SU-DHL-6 (cell line): Measurements from ENCODE around the gene NAGPA.
A peak's percentile ranks its signal among the peaks of the same experiment; 100 is the strongest.

Experiments
- H2AFZ ChIP-seq: fragments of 200-600 bp; sonication (generic); 2 replicates; pipeline ENCODE4 v1.6.1; 2014; ENCODE audit warnings: low read depth, mild to moderate bottlenecking, moderate library complexity, mixed read lengths, antibody characterized with exemption, low read length; ENCODE audit not compliant: severe bottlenecking
- H3F3A ChIP-seq: fragments of 200-600 bp; shearing (Covaris generic); 2 replicates; pipeline ENCODE4 v1.6.0; 2016; ENCODE audit warnings: antibody characterized with exemption, mild to moderate bottlenecking; ENCODE audit not compliant: insufficient read depth
- H3K27ac ChIP-seq: fragments of 200-600 bp; sonication (generic); 2 replicates; pipeline ENCODE4 v1.5.1; 2016; ENCODE audit warnings: low read depth, mild to moderate bottlenecking, low read length, moderate library complexity, mixed read lengths
- H3K27me3 ChIP-seq: fragments of 200-600 bp; sonication (generic), shearing (Covaris generic); 2 replicates; pipeline ENCODE4 v1.6.0; 2014; ENCODE audit warnings: mild to moderate bottlenecking, low read length
- H3K36me3 ChIP-seq: fragments of 200-600 bp; sonication (generic); 2 replicates; pipeline ENCODE4 v1.6.1; 2014; ENCODE audit warnings: mild to moderate bottlenecking, low read length, mixed read lengths
- H3K4me2 ChIP-seq: fragments of 300-600, 200-600 bp; shearing (Covaris generic), sonication (generic); 2 replicates; pipeline ENCODE4 v1.6.0; 2014; ENCODE audit warnings: low read length, low read depth, mild to moderate bottlenecking; ENCODE audit not compliant: poor library complexity, severe bottlenecking
- H3K4me3 ChIP-seq: fragments of 200-600 bp; sonication (generic); 2 replicates; pipeline ENCODE4 v1.5.1; 2014; ENCODE audit warnings: antibody characterized with exemption, low read length, mild to moderate bottlenecking, mixed read lengths; ENCODE audit not compliant: insufficient read depth, poor library complexity, severe bottlenecking
- H3K79me2 ChIP-seq: fragments of 200-600 bp; sonication (generic); 2 replicates; pipeline ENCODE4 v1.6.1; 2014; ENCODE audit warnings: mild to moderate bottlenecking, low read length, moderate library complexity; ENCODE audit not compliant: insufficient read depth
- H3K9ac ChIP-seq: fragments of 200-600 bp; sonication (generic); 2 replicates; pipeline ENCODE4 v1.7.0; 2014; ENCODE audit warnings: mild to moderate bottlenecking, low read length
- H3K9me2 ChIP-seq: fragments of 200-600 bp; sonication (generic); replicated peaks from 2 replicates; pipeline ENCODE4 v1.6.1; 2014; ENCODE audit warnings: low read length; ENCODE audit not compliant: insufficient read depth
- H3K9me3 ChIP-seq: fragments of 200-600 bp; sonication (generic); 2 replicates; pipeline ENCODE4 v1.6.1; 2014; ENCODE audit warnings: low read length, mixed read lengths; ENCODE audit not compliant: insufficient read depth
- H4K20me1 ChIP-seq: fragments of 200-600 bp; sonication (generic); 2 replicates; pipeline ENCODE4 v1.6.1; 2014; ENCODE audit warnings: low read depth, mild to moderate bottlenecking, antibody characterized with exemption, low read length, moderate library complexity, mixed read lengths
- EZH2phosphoT487 ChIP-seq: fragments of 200-600 bp; sonication (generic), shearing (Covaris generic); conservative IDR thresholded peaks from 2 replicates; pipeline ENCODE4 v1.6.1; 2018; ENCODE audit warnings: mild to moderate bottlenecking, antibody characterized with exemption, low read length, moderate library complexity, mixed read lengths
- TF ChIP-seq, protein P1 (sequence below): fragments of 200-600 bp; sonication (generic); IDR thresholded peaks from one replicate; pipeline ENCODE4 v1.5.1; 2017; ENCODE audit warnings: antibody characterized with exemption, mild to moderate bottlenecking, low read length, moderate library complexity; ENCODE audit not compliant: insufficient read depth, poor library complexity, severe bottlenecking

Gene NAGPA

GRCh38 chr16:5070431-5071186, 36.9 kb upstream of the NAGPA start:
- H3K4me2 ChIP-seq: no peak overlapping the region
- no peak overlapping the region for H3K4me3 ChIP-seq

GRCh38 chr16:5069854-5070253, 36.1 kb upstream of the NAGPA start:
- Histone ChIP-seq H3K36me3 (no peaks in the 10 kb centered on the region; the same call in 1 of the 2 replicates), H3K4me3 (no peak overlapping the region), H3K27ac (no peak overlapping the region), H3K79me2 (peaks cover 19% of the 10 kb centered on the region; the same call in 1 of the 2 replicates), H3K9me3 (no peaks in the 10 kb centered on the region), H4K20me1 (no peaks in the 10 kb centered on the region), H3F3A (no peaks in the 10 kb centered on the region), H3K4me2 (no peak overlapping the region), H3K9ac (no peak overlapping the region), H2AFZ (no peak overlapping the region), H3K27me3 (no peaks in the 10 kb centered on the region), H3K9me2 (no peaks in the 10 kb centered on the region)
- no peak for TF ChIP-seq EZH2phosphoT487
- TF ChIP-seq, protein P1, sequence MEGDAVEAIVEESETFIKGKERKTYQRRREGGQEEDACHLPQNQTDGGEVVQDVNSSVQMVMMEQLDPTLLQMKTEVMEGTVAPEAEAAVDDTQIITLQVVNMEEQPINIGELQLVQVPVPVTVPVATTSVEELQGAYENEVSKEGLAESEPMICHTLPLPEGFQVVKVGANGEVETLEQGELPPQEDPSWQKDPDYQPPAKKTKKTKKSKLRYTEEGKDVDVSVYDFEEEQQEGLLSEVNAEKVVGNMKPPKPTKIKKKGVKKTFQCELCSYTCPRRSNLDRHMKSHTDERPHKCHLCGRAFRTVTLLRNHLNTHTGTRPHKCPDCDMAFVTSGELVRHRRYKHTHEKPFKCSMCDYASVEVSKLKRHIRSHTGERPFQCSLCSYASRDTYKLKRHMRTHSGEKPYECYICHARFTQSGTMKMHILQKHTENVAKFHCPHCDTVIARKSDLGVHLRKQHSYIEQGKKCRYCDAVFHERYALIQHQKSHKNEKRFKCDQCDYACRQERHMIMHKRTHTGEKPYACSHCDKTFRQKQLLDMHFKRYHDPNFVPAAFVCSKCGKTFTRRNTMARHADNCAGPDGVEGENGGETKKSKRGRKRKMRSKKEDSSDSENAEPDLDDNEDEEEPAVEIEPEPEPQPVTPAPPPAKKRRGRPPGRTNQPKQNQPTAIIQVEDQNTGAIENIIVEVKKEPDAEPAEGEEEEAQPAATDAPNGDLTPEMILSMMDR: no peak

More at GRCh38 chr16:5070431-5071186, 36.9 kb upstream of the NAGPA start:
- Histone ChIP-seq H2AFZ (peak overlapping the region; percentile 99), H3K9ac (no peak overlapping the region), H3K79me2 (peaks cover 19% of the 10 kb centered on the region; the same call in 1 of the 2 replicates), H3K9me3 (no peaks in the 10 kb centered on the region), H3K27me3 (no peaks in the 10 kb centered on the region), H3F3A (no peaks in the 10 kb centered on the region), H3K9me2 (no peaks in the 10 kb centered on the region), H3K36me3 (no peaks in the 10 kb centered on the region; the same call in 1 of the 2 replicates), H3K27ac (no peak overlapping the region), H4K20me1 (no peaks in the 10 kb centered on the region)
- TF ChIP-seq, protein P1: no peak
- no peak for TF ChIP-seq EZH2phosphoT487

- TF ChIP-seq, protein P1: no peak
- TF ChIP-seq EZH2phosphoT487: no peak
- H4K20me1 ChIP-seq: no peaks in the 10 kb centered on the region
- peaks cover 19% of the 10 kb centered on the region; the same call in 1 of the 2 replicates for H3K79me2 ChIP-seq
- H3K4me2 ChIP-seq: no peak overlapping the region
- H3F3A ChIP-seq: no peaks in the 10 kb centered on the region
- H2AFZ ChIP-seq: no peak overlapping the region
- H3K4me3 ChIP-seq: no peak overlapping the region
- no peaks in the 10 kb centered on the region for H3K9me3 ChIP-seq
- no peak overlapping the region for H3K9ac ChIP-seq
- no peaks in the 10 kb centered on the region for H3K9me2 ChIP-seq
- no peaks in the 10 kb centered on the region for H3K27me3 ChIP-seq
- no peaks in the 10 kb centered on the region for H3K36me3 ChIP-seq
- no peak overlapping the region for H3K27ac ChIP-seq
Measured at GRCh38 chr16:5069048-5069447, 35.3 kb upstream of the NAGPA start.
